Measurements from ENCODE around the gene ZNF90. TPM values are rescaled to one million over a fixed set of nuclear protein-coding genes. Genes with fewer than 3 reads are reported as not detected.

Gene ZNF90
- total and polyA plus RNA-seq, 2 of the 8 experiments (the other 6 are each of a cell fraction or from before 2014, with no cell fraction given): 41.2 to 114 TPM

DNA sequence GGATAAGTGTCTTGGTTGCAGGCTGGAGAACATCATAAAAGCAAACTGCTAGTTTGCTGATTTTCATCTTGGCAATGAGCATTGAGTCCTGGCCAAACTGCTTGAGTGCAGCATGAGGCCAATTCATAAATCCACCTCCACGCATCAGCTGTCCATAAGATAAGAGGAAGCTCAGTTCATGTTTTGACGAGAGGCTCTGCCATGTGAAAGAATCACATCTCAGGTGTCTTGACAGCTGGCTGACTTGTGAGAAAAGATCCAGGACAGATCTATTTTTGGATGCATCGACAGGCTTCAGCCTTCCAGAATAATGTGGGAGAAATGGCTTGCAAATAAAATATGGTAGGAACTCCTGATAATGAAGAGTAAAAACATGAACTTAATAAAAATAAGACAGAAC lies 33.1 kb upstream of the ZNF90 start:
- H3K18ac ChIP-seq (ENCODE audit: extremely low read depth, low read length): no peak overlapping the region
- no peak overlapping the region for H3K14ac ChIP-seq (ENCODE audit: insufficient read length)
- ChIA-PET CTCF (ENCODE audit: partially characterized antibody) (no interaction called here), POLR2A (ENCODE audit: partially characterized antibody) (interaction anchor here (0.5 to 1.2 kb wide), 2 partner anchors 36 to 88 kb away, joined by 3 read pairs; no protein-coding TSS in a partner anchor)
- TF ChIP-seq CTBP2 (IDR thresholded peaks at IDR 0.05; ENCODE audit: borderline replicate concordance, insufficient read depth, insufficient read length, low read length): no peak
- no peak for TF ChIP-seq CBX5 (IDR thresholded peaks at IDR 0.05; ENCODE audit: low read depth, low read length)
- no peak for TF ChIP-seq CBX8 (IDR thresholded peaks at IDR 0.05; ENCODE audit: borderline replicate concordance, low read depth, low read length)
- no peak for TF ChIP-seq TBP (IDR thresholded peaks at IDR 0.05; ENCODE audit: low read depth, low read length)
- TF ChIP-seq EP300 (IDR thresholded peaks at IDR 0.05; ENCODE audit: borderline replicate concordance in 1 of 2, low read depth in 2 of 2, low read length in 2 of 2): no peak
- no peak for TF ChIP-seq HDAC6 (IDR thresholded peaks at IDR 0.05; ENCODE audit: low read depth, low read length)
- no peak for TF ChIP-seq PHF8 (conservative IDR thresholded peaks at IDR 0.05; ENCODE audit: low read depth, low read length)
- TF ChIP-seq SIRT6 (IDR thresholded peaks at IDR 0.05; ENCODE audit: low read length): no peak
- TF ChIP-seq, protein P1, sequence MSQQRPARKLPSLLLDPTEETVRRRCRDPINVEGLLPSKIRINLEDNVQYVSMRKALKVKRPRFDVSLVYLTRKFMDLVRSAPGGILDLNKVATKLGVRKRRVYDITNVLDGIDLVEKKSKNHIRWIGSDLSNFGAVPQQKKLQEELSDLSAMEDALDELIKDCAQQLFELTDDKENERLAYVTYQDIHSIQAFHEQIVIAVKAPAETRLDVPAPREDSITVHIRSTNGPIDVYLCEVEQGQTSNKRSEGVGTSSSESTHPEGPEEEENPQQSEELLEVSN (IDR thresholded peaks at IDR 0.05): no peak
- TF ChIP-seq JUN (IDR thresholded peaks at IDR 0.05; ENCODE audit: low read depth, low read length): no peak
- TF ChIP-seq KDM5A (IDR thresholded peaks at IDR 0.05; ENCODE audit: low read length): no peak
- H3K9ac ChIP-seq (replicated peaks in 1 of 4; ENCODE audit: extremely low read depth in 1 of 4, low read depth in 3 of 4, low read length in 3 of 4): no peak overlapping the region
- H3K79me2 ChIP-seq (ENCODE audit: control insufficient read depth in 1 of 2, insufficient read depth in 2 of 2, low read length in 2 of 2): no peaks in the 10 kb centered on the region
- H4K8ac ChIP-seq (ENCODE audit: extremely low read depth, insufficient read depth, low read length): no peak overlapping the region
- H2AFZ ChIP-seq (ENCODE audit: low read length): no peak overlapping the region
- no peak overlapping the region; the same call in 1 of the 2 replicates for H2BK12ac ChIP-seq (ENCODE audit: low read depth, low read length)
- no peaks in the 10 kb centered on the region for H3K36me3 ChIP-seq (ENCODE audit: control insufficient read depth in 2 of 4, insufficient read depth in 4 of 4, low read length in 3 of 4)
- no peak overlapping the region for H2AK5ac ChIP-seq (ENCODE audit: low read depth, low read length)
- H3K56ac ChIP-seq (replicated peaks; ENCODE audit: insufficient read length, low read depth, low read length): no peak overlapping the region
- H3K4me2 ChIP-seq (ENCODE audit: insufficient read depth in 1 of 2, low read depth in 2 of 2, low read length in 2 of 2): no peak overlapping the region
- no peaks in the 10 kb centered on the region for H3K27me3 ChIP-seq (replicated peaks in 1 of 4; ENCODE audit: control insufficient read depth in 3 of 4, extremely low read depth in 1 of 4, insufficient read depth in 3 of 4, low read length in 3 of 4)
- no peak overlapping the region for H3K4ac ChIP-seq (replicated peaks; ENCODE audit: insufficient read length, low read depth, low read length)
- H3K23ac ChIP-seq (ENCODE audit: insufficient read length): no peak overlapping the region
- FAIRE-seq: no peak
- H4K20me1 ChIP-seq (replicated peaks in 1 of 2; ENCODE audit: control insufficient read depth in 1 of 2, insufficient read depth in 2 of 2, low read length in 2 of 2): no peaks in the 10 kb centered on the region
- H3K27ac ChIP-seq (ENCODE audit: low read depth, low read length): no peak overlapping the region
- no peak overlapping the region for H4K5ac ChIP-seq (ENCODE audit: insufficient read length, low read depth, low read length)
- H3K23me2 ChIP-seq (ENCODE audit: low read depth, low read length): no peaks in the 10 kb centered on the region
- H2BK20ac ChIP-seq (ENCODE audit: low read length): peak overlapping the region; percentile 98; the same call in 1 of the 2 replicates
- H3K79me1 ChIP-seq (ENCODE audit: low read depth, low read length): no peaks in the 10 kb centered on the region
- H3K4me1 ChIP-seq (replicated peaks in 1 of 4; ENCODE audit: control insufficient read depth in 3 of 4, insufficient read depth in 4 of 4, low read length in 3 of 4): peaks cover 0 to 3% (median 0%) of the 10 kb centered on the region in 4 experiments; a peak in 1 of 7 replicates
- no peak overlapping the region for H2BK120ac ChIP-seq (replicated peaks; ENCODE audit: low read depth, low read length)
- H2BK15ac ChIP-seq (ENCODE audit: low read length): no peak overlapping the region
- 87% methylated on average over 3 of the region's 3 CpGs; no CpG with 5 or more reads in 1 of the 2 experiments for WGBS, 2 experiments (ENCODE audit: extremely low coverage in 1 of 2, insufficient coverage in 1 of 2, insufficient read length in 1 of 2, insufficient replicate concordance in 2 of 2, low coverage in 1 of 2, low lambda C conversion rate in 2 of 2, missing lambda C conversion rate in 1 of 2)
- peaks cover 0 to 2% of the 10 kb centered on the region in 2 experiments; a peak in 1 of 4 replicates for H3K9me3 ChIP-seq (ENCODE audit: insufficient read depth in 2 of 2, low read depth in 1 of 2, low read length in 1 of 2)
- no peak overlapping the region for H2BK5ac ChIP-seq (ENCODE audit: low read depth, low read length)
- H4K91ac ChIP-seq (replicated peaks; ENCODE audit: insufficient read length, low read length): no peak overlapping the region
- no peak overlapping the region for H3K4me3 ChIP-seq (ENCODE audit: extremely low read depth in 1 of 4, insufficient read depth in 2 of 4, low read depth in 3 of 4, low read length in 4 of 4)
- DNase-seq (ENCODE audit: low read depth in 1 of 2, low spot score in 2 of 2): no peak
